ENCODE data around the gene MGAT5.

The MGAT5 gene

DNA sequence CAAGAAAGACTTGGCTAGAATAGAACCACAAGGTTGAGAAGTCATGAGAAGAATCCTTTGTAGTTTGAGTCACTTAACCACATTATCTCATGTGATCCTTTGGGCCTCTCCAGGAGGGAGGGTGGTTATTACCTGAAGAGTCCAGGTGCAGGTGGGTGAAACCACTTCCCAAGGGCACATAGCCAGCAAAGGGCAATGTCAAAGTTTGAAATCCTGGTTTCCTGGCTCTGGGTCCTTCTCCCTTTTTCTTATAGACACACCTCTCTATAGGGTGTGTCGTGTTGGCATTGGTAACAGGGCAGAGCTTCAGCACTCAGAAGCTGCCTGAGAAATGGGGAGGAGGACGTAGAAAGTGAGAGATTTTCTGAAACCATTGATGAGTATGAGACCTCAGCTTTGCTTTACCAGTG is 137.9 kb downstream of the MGAT5 start:
- no peak for ATAC-seq
- TF ChIP-seq SNAI2 (CRISPR knock-in tag; IDR thresholded peaks at IDR 0.05) (no peak), ARNTL (CRISPR knock-in tag; IDR thresholded peaks at IDR 0.05; ENCODE audit: borderline replicate concordance, low read depth) (no peak), ISL1 (CRISPR knock-in tag; IDR thresholded peaks at IDR 0.05) (no peak), ZFP3 (CRISPR knock-in tag; IDR thresholded peaks at IDR 0.05) (no peak), BACH2 (CRISPR knock-in tag; IDR thresholded peaks at IDR 0.05; ENCODE audit: borderline replicate concordance) (no peak), OSR1 (CRISPR knock-in tag; IDR thresholded peaks at IDR 0.05) (no peak), TOX (CRISPR knock-in tag; IDR thresholded peaks at IDR 0.05; ENCODE audit: borderline replicate concordance) (no peak), ZFP30 (CRISPR knock-in tag; IDR thresholded peaks at IDR 0.05) (no peak), CREB5 (CRISPR knock-in tag; IDR thresholded peaks at IDR 0.05; ENCODE audit: low read depth) (no peak), ZC3H10 (CRISPR knock-in tag; IDR thresholded peaks at IDR 0.05) (no peak), ZNF565 (CRISPR knock-in tag; conservative IDR thresholded peaks at IDR 0.05; ENCODE audit: low read depth) (no peak), TSHZ2 (CRISPR knock-in tag; IDR thresholded peaks at IDR 0.05) (no peak), ESRRG (CRISPR knock-in tag; IDR thresholded peaks at IDR 0.05) (no peak), RARB (CRISPR knock-in tag; IDR thresholded peaks at IDR 0.05) (no peak), ZNF70 (CRISPR knock-in tag; IDR thresholded peaks at IDR 0.05) (no peak), TCF4 (CRISPR knock-in tag; IDR thresholded peaks at IDR 0.05; ENCODE audit: borderline replicate concordance) (no peak), CSDC2 (CRISPR knock-in tag; IDR thresholded peaks at IDR 0.05) (no peak), POU6F1 (CRISPR knock-in tag; IDR thresholded peaks at IDR 0.05; ENCODE audit: borderline replicate concordance, low read depth) (no peak), PPARA (CRISPR knock-in tag; IDR thresholded peaks at IDR 0.05; ENCODE audit: borderline replicate concordance) (no peak)
- TF ChIP-seq, protein P1, sequence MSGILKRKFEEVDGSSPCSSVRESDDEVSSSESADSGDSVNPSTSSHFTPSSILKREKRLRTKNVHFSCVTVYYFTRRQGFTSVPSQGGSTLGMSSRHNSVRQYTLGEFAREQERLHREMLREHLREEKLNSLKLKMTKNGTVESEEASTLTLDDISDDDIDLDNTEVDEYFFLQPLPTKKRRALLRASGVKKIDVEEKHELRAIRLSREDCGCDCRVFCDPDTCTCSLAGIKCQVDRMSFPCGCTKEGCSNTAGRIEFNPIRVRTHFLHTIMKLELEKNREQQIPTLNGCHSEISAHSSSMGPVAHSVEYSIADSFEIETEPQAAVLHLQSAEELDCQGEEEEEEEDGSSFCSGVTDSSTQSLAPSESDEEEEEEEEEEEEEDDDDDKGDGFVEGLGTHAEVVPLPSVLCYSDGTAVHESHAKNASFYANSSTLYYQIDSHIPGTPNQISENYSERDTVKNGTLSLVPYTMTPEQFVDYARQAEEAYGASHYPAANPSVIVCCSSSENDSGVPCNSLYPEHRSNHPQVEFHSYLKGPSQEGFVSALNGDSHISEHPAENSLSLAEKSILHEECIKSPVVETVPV (CRISPR knock-in tag; IDR thresholded peaks at IDR 0.05): no peak

DNA sequence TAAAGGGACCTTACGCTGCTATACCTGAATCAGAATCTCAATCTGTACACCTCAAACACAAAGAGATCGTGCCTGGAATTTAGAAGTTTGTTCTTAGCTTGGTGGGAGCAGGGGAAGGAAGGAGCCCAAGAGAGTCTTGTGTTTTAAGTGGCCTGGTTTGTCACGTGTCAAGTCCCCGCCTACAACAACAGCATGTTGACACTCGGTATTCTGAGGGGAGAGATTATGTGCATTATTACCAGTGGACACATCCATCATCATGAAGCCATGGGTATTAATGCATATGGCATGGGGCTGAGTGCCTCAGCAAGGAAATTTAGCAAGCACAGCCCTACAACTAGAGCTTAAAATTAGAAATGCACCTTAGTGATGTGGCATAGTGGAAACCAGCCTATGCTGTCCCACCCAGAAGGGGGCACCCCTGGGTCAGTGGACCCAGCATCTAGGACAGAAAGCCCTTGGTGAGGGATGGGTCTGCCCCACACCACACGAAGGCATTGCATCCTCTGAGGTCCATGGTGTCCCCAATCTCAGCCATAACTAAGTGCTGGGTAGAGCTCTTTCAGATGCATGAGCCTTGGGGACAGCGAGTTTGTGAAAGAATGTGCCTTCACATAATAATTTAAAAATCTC is 138.7 kb downstream of the MGAT5 start:
- no peak for ATAC-seq
- TF ChIP-seq ZFP30 (CRISPR knock-in tag; IDR thresholded peaks at IDR 0.05) (no peak), RARB (CRISPR knock-in tag; IDR thresholded peaks at IDR 0.05) (no peak), SNAI2 (CRISPR knock-in tag; IDR thresholded peaks at IDR 0.05) (no peak), PATZ1 (CRISPR knock-in tag; IDR thresholded peaks at IDR 0.05; ENCODE audit: borderline replicate concordance) (no peak), ARNTL (CRISPR knock-in tag; IDR thresholded peaks at IDR 0.05; ENCODE audit: borderline replicate concordance, low read depth) (no peak), ZNF565 (CRISPR knock-in tag; conservative IDR thresholded peaks at IDR 0.05; ENCODE audit: low read depth) (no peak), CSDC2 (CRISPR knock-in tag; IDR thresholded peaks at IDR 0.05) (no peak), ZFP3 (CRISPR knock-in tag; IDR thresholded peaks at IDR 0.05) (no peak), ZNF8 (CRISPR knock-in tag; IDR thresholded peaks at IDR 0.05) (no peak), PPARA (CRISPR knock-in tag; IDR thresholded peaks at IDR 0.05; ENCODE audit: borderline replicate concordance) (no peak), TOX (CRISPR knock-in tag; IDR thresholded peaks at IDR 0.05; ENCODE audit: borderline replicate concordance) (no peak), POU6F1 (CRISPR knock-in tag; IDR thresholded peaks at IDR 0.05; ENCODE audit: borderline replicate concordance, low read depth) (no peak), BACH2 (CRISPR knock-in tag; IDR thresholded peaks at IDR 0.05; ENCODE audit: borderline replicate concordance) (no peak), CREB5 (CRISPR knock-in tag; IDR thresholded peaks at IDR 0.05; ENCODE audit: low read depth) (no peak), ISL1 (CRISPR knock-in tag; IDR thresholded peaks at IDR 0.05) (no peak), ESRRG (CRISPR knock-in tag; IDR thresholded peaks at IDR 0.05) (no peak)
